Muscle layer of colon (tissue), 2 donors: ENCODE measurements around the gene KLF13.
"Not testable (repeated sequence)": the region's sequence is repeated elsewhere in the genome, so short reads cannot be mapped to it uniquely, and the experiment has no call there.

Experiments used
- H3K27ac ChIP-seq: one replicate; pipeline ENCODE4 v1.7.0; 2013; ENCODE audit warnings: low read depth, mild to moderate bottlenecking, low read length, moderate library complexity
- H3K27me3 ChIP-seq, 2 donors: one replicate each; pipeline ENCODE4 v1.7.0; 2013; ENCODE audit warnings: low read length in 2 of 2, mild to moderate bottlenecking in 2 of 2; ENCODE audit not compliant: insufficient read depth in 2 of 2, control insufficient read depth in 1 of 2
- H3K36me3 ChIP-seq: one replicate; pipeline ENCODE4 v1.7.0; 2013; ENCODE audit warnings: mild to moderate bottlenecking, low read length; ENCODE audit not compliant: insufficient read depth
- H3K4me1 ChIP-seq: one replicate; pipeline ENCODE4 v1.7.0; 2013; ENCODE audit warnings: mild to moderate bottlenecking, low read length; ENCODE audit not compliant: insufficient read depth
- H3K4me3 ChIP-seq, 2 donors: one replicate each; pipeline ENCODE4 v1.7.0; 2013; ENCODE audit warnings: low read length in 2 of 2, low read depth in 1 of 2, mild to moderate bottlenecking in 1 of 2, moderate library complexity in 1 of 2
- H3K9ac ChIP-seq: one replicate; pipeline ENCODE4 v1.7.0; 2013; ENCODE audit warnings: low read length
- H3K9me3 ChIP-seq: one replicate; pipeline ENCODE4 v1.7.0; 2013; ENCODE audit warnings: mild to moderate bottlenecking, low read length
- donor health status: abdominal sarcoma.
- donor health status: Adenocarcinoma of cecum.

The KLF13 gene

GRCh38 chr15:31356097-31356496, 29.5 kb downstream of the KLF13 start:
- not testable (repeated sequence) for H3K27ac ChIP-seq, H3K36me3 ChIP-seq, H3K9ac ChIP-seq, H3K9me3 ChIP-seq, H3K27me3 ChIP-seq, H3K4me3 ChIP-seq
- H3K4me1 ChIP-seq = peaks cover 65% of the 10 kb centered on the region

- Histone ChIP-seq H3K4me3 (no peak overlapping the region), H3K9ac (no peak overlapping the region), H3K27ac (no peak overlapping the region), H3K9me3 (no peaks in the 10 kb centered on the region), H3K36me3 (peaks cover 6% of the 10 kb centered on the region), H3K27me3 (no peaks in the 10 kb centered on the region), H3K4me1 (peaks cover 68% of the 10 kb centered on the region)
Observed at GRCh38 chr15:31357148-31357547, 30.5 kb downstream of the KLF13 start.

GRCh38 chr15:31358163-31358562, 31.5 kb downstream of the KLF13 start:
- Histone ChIP-seq H3K27me3 (no peaks in the 10 kb centered on the region), H3K27ac (no peak overlapping the region), H3K4me1 (peaks cover 64% of the 10 kb centered on the region), H3K9ac (no peak overlapping the region), H3K9me3 (no peaks in the 10 kb centered on the region), H3K4me3 (no peak overlapping the region), H3K36me3 (peaks cover 6% of the 10 kb centered on the region)

GRCh38 chr15:31358957-31359701, 32.5 kb downstream of the KLF13 start:
- no peaks in the 10 kb centered on the region for H3K9me3 ChIP-seq
- no peaks in the 10 kb centered on the region for H3K27me3 ChIP-seq
- H3K4me3 ChIP-seq = no peak overlapping the region
- no peak overlapping the region for H3K9ac ChIP-seq
- peaks cover 6% of the 10 kb centered on the region for H3K36me3 ChIP-seq
- H3K27ac ChIP-seq = no peak overlapping the region
- H3K4me1 ChIP-seq = peaks cover 54% of the 10 kb centered on the region

GRCh38 chr15:31359702-31360111, 33.1 kb downstream of the KLF13 start:
- Histone ChIP-seq H3K36me3 (peaks cover 5% of the 10 kb centered on the region), H3K9ac (no peak overlapping the region), H3K4me1 (peaks cover 54% of the 10 kb centered on the region), H3K9me3 (no peaks in the 10 kb centered on the region), H3K4me3 (no peak overlapping the region), H3K27me3 (no peaks in the 10 kb centered on the region), H3K27ac (no peak overlapping the region)

GRCh38 chr15:31360158-31360561, 33.5 kb downstream of the KLF13 start:
- Histone ChIP-seq H3K9ac (no peak overlapping the region), H3K9me3 (no peaks in the 10 kb centered on the region), H3K4me1 (peaks cover 54% of the 10 kb centered on the region), H3K27me3 (no peaks in the 10 kb centered on the region), H3K27ac (no peak overlapping the region), H3K4me3 (no peak overlapping the region), H3K36me3 (peaks cover under 1% of the 10 kb centered on the region)

- Histone ChIP-seq H3K4me1 (peaks cover 55% of the 10 kb centered on the region), H3K9me3 (no peaks in the 10 kb centered on the region), H3K27ac (peak overlapping the region; percentile 10), H3K9ac (no peak overlapping the region), H3K36me3 (no peaks in the 10 kb centered on the region), H3K27me3 (no peaks in the 10 kb centered on the region), H3K4me3 (no peak overlapping the region)
Observed at GRCh38 chr15:31360843-31361763, 34.5 kb downstream of the KLF13 start.

GRCh38 chr15:31361764-31362515, 35.3 kb downstream of the KLF13 start:
- H3K27me3 ChIP-seq = no peaks in the 10 kb centered on the region
- no peaks in the 10 kb centered on the region for H3K36me3 ChIP-seq
- H3K9ac ChIP-seq = no peak overlapping the region
- H3K4me3 ChIP-seq = no peak overlapping the region
- H3K4me1 ChIP-seq = peaks cover 57% of the 10 kb centered on the region
- H3K9me3 ChIP-seq = no peaks in the 10 kb centered on the region
- H3K27ac ChIP-seq = no peak overlapping the region

- Histone ChIP-seq H3K27me3 (no peaks in the 10 kb centered on the region), H3K36me3 (no peaks in the 10 kb centered on the region), H3K9ac (no peak overlapping the region), H3K4me3 (no peak overlapping the region), H3K9me3 (no peaks in the 10 kb centered on the region), H3K27ac (no peak overlapping the region), H3K4me1 (peaks cover 59% of the 10 kb centered on the region)
Observed at GRCh38 chr15:31362886-31363285, 36.3 kb downstream of the KLF13 start.

GRCh38 chr15:31364301-31365031, 37.8 kb downstream of the KLF13 start:
- H3K9ac ChIP-seq = no peak overlapping the region
- H3K27me3 ChIP-seq = no peaks in the 10 kb centered on the region
- no peak overlapping the region for H3K4me3 ChIP-seq
- no peaks in the 10 kb centered on the region for H3K36me3 ChIP-seq
- no peaks in the 10 kb centered on the region for H3K9me3 ChIP-seq
- peak overlapping the region; percentile 70 for H3K27ac ChIP-seq
- peaks cover 56% of the 10 kb centered on the region for H3K4me1 ChIP-seq
